Measurements from ENCODE around the gene CHCHD6. TPM values are rescaled to one million over a fixed set of nuclear protein-coding genes. Genes with fewer than 3 reads are reported as not detected.

The CHCHD6 gene
- total and polyA plus RNA-seq, 2 donors from 2014 or later = 10.7 to 35.2 TPM

GRCh38 chr3:127000761-127001160 is 296.7 kb downstream of the CHCHD6 start:
- peaks cover 0 to 15% (median 0%) of the 10 kb centered on the region in 3 donors for H3K4me1 ChIP-seq (ENCODE audit: control insufficient read depth in 2 of 3, insufficient read depth in 2 of 3, low read depth in 1 of 3, low read length in 3 of 3)
- FAIRE-seq = no peak
- no peak overlapping the region for H3K27ac ChIP-seq (ENCODE audit: low read depth in 2 of 2, low read length in 2 of 2)
- no peak overlapping the region for H3K9ac ChIP-seq (ENCODE audit: low read length in 3 of 3)
- no peak overlapping the region for H3K4me3 ChIP-seq (ENCODE audit: low read length in 3 of 3)
- H3K27me3 ChIP-seq (ENCODE audit: control insufficient read depth, insufficient read depth, low read length) = no peaks in the 10 kb centered on the region
- no peaks in the 10 kb centered on the region for H3K9me3 ChIP-seq (ENCODE audit: control insufficient read depth in 2 of 3, insufficient read depth in 1 of 3, low read length in 3 of 3)
- TF ChIP-seq CTCF (IDR thresholded peaks at IDR 0.05; ENCODE audit: borderline replicate concordance, extremely low read depth, insufficient read depth) = no peak
- DNase-seq = no peak
- intact Hi-C loops (cut with DNase I) = no loop called here
- no peaks in the 10 kb centered on the region for H3K36me3 ChIP-seq (ENCODE audit: control insufficient read depth in 2 of 3, insufficient read depth in 3 of 3, low read length in 3 of 3)

GRCh38 chr3:127001486-127002194 is 297.6 kb downstream of the CHCHD6 start:
- no peaks in the 10 kb centered on the region for H3K27me3 ChIP-seq (ENCODE audit: control insufficient read depth, insufficient read depth, low read length)
- no peak overlapping the region for H3K4me3 ChIP-seq (ENCODE audit: low read length in 3 of 3)
- H3K9ac ChIP-seq (ENCODE audit: low read length in 3 of 3) = peak overlapping the region in 1 of 3 donors; percentile 46
- DNase-seq = no peak
- no peaks in the 10 kb centered on the region for H3K36me3 ChIP-seq (ENCODE audit: control insufficient read depth in 2 of 3, insufficient read depth in 3 of 3, low read length in 3 of 3)
- H3K4me1 ChIP-seq (ENCODE audit: control insufficient read depth in 2 of 3, insufficient read depth in 2 of 3, low read depth in 1 of 3, low read length in 3 of 3) = peaks cover 0 to 15% (median 0%) of the 10 kb centered on the region in 3 donors
- H3K27ac ChIP-seq (ENCODE audit: low read depth in 2 of 2, low read length in 2 of 2) = peak overlapping the region; percentile 59 to 64
- intact Hi-C loops (cut with DNase I) = no loop called here
- FAIRE-seq = no peak
- TF ChIP-seq CTCF (IDR thresholded peaks at IDR 0.05; ENCODE audit: borderline replicate concordance, extremely low read depth, insufficient read depth) = no peak
- H3K9me3 ChIP-seq (ENCODE audit: control insufficient read depth in 2 of 3, insufficient read depth in 1 of 3, low read length in 3 of 3) = no peaks in the 10 kb centered on the region

DNA sequence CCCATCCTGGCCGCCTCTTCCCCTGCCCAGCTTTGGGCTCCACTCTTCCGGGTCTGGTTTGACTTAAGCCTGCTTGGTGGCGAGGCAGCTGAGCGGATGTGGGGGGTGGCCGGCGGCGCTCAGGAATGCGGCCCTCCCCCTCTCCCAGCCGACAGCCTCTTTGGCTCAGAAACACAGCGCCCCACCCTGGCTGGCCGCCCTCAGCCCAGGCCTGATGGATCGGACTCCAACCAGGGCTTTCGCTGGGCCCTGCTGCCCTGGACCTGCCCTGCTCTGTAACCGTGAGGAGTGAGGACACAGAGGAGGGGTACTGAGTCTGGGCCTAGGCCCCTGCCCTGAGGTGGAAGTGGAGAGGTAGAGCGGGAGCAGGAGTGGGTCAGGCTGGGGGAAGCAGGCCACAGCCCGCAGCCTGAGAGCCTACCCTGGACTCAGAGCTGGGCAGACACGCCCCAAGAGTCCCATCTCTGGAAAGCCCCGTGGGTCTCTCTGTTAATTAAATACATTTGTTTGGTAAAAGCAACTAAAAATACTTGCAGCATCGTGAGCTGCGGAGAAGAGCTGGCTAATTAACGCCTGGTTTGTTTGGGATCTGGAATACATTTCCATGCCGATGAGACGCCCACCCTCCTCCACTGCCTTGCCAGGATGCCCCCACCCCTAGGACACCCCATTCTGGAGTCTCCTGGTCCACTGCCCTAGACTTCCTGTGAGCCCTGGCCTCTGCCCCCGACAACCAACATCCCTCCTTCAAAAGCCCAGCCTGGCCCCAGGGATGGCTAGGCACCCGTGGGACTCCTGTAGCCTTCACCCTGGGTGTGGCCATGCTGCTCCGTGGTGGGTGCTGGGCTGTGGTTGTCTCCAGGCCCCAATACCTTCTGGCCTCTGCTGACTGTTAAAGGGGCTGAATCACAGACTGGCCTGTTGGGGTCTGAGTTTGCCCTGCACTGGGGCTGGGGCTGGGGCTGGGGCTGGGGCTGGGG is 298.4 kb downstream of the CHCHD6 start:
- Histone ChIP-seq H3K9me3 (ENCODE audit: control insufficient read depth in 2 of 3, insufficient read depth in 1 of 3, low read length in 3 of 3) (no peaks in the 10 kb centered on the region), H3K27me3 (ENCODE audit: control insufficient read depth, insufficient read depth, low read length) (no peaks in the 10 kb centered on the region), H3K4me3 (ENCODE audit: low read length in 3 of 3) (peak overlapping the region in 1 of 3 donors; percentile 33), H3K4me1 (ENCODE audit: control insufficient read depth in 2 of 3, insufficient read depth in 2 of 3, low read depth in 1 of 3, low read length in 3 of 3) (peaks cover 0 to 15% (median 0%) of the 10 kb centered on the region in 3 donors), H3K27ac (ENCODE audit: low read depth in 2 of 2, low read length in 2 of 2) (peak overlapping the region; percentile 64 to 67), H3K36me3 (ENCODE audit: control insufficient read depth in 2 of 3, insufficient read depth in 3 of 3, low read length in 3 of 3) (no peaks in the 10 kb centered on the region), H3K9ac (ENCODE audit: low read length in 3 of 3) (peak overlapping the region in 2 of 3 donors; percentile 22 to 53)
- FAIRE-seq = no peak
- intact Hi-C loops (cut with DNase I) = no loop called here
- TF ChIP-seq CTCF (IDR thresholded peaks at IDR 0.05; ENCODE audit: borderline replicate concordance, extremely low read depth, insufficient read depth) = peak; percentile 47
- DNase-seq = peak; percentile 91 to 97 (median 92)

Data from kidney (tissue), 14 donors.